T-helper 2 cell treated with Interferon-gamma antibody and Interleukin-4, amounts not matched to agents 100 ng/mL and 5 ng/mL, for 36 hours (primary cell): ENCODE data around the gene C19orf25. TPM values are rescaled to one million over a fixed set of nuclear protein-coding genes. Genes with fewer than 3 reads are reported as not detected.
"Not testable (repeated sequence)": the region's sequence is repeated elsewhere in the genome, so short reads cannot be mapped to it uniquely, and the experiment has no call there.

Source experiments
- intact Hi-C: fragments of 100-400 bp; cut with micrococcal nuclease; formaldehyde crosslinking; loops from one replicate; pipeline ENCODE4 v1.15.1; 2023
- total RNA-seq: library from RNA; stranded (reverse); gene quantifications from 2 replicates; pipeline ENCODE4 v1.2.3, GENCODE V29; 2022

C19orf25 gene
- total RNA-seq, 1 donor from 2014 or later: 43.3 TPM

- intact Hi-C loops: loop anchor here (1.0 to 5.0 kb wide), 4 partner anchors 23 to 236 kb away; partner anchors contain the start of genes FAM174C, PCSK4 and RPS15
Measured at GRCh38 chr19:1512671-1513498, 33.9 kb upstream of the C19orf25 start, which contains the start of gene ADAMTSL5. ADAMTSL5 (minus strand) TSS chr19:1513019; CDS start chr19:1510943, 2,076 bp downstream.

- intact Hi-C loops: loop anchor here (2.0 to 5.0 kb wide), 3 partner anchors 39 to 234 kb away; partner anchors contain the start of genes FAM174C and RPS15
Measured at GRCh38 chr19:1511318-1512317, 32.6 kb upstream of the C19orf25 start.

GRCh38 chr19:1510807-1511206 is 31.8 kb upstream of the C19orf25 start:
- intact Hi-C loops: loop anchor here (5.0 kb wide), 2 partner anchors 39 to 234 kb away; partner anchors contain the start of gene FAM174C

GRCh38 chr19:1510442-1510806 is 31.4 kb upstream of the C19orf25 start:
- intact Hi-C loops: loop anchor here (5.0 kb wide), 2 partner anchors 38 to 233 kb away; partner anchors contain the start of gene FAM174C

GRCh38 chr19:1509602-1510441 is 30.8 kb upstream of the C19orf25 start:
- intact Hi-C loops: loop anchor here (5.0 kb wide), 2 partner anchors 38 to 233 kb away; partner anchors contain the start of gene FAM174C

GRCh38 chr19:1508507-1508856 is 29.5 kb upstream of the C19orf25 start:
- intact Hi-C loops: no loop called here

- intact Hi-C loops: no loop called here
Measured at GRCh38 chr19:1507763-1508506, 28.9 kb upstream of the C19orf25 start.

GRCh38 chr19:1507192-1507660 is 28.2 kb upstream of the C19orf25 start:
- intact Hi-C loops: no loop called here

- intact Hi-C loops: no loop called here
Measured at GRCh38 chr19:1505991-1506881, 27.2 kb upstream of the C19orf25 start.

- intact Hi-C loops: no loop called here
Measured at GRCh38 chr19:1505012-1505411, 26.0 kb upstream of the C19orf25 start.

GRCh38 chr19:1503925-1504773 is 25.1 kb upstream of the C19orf25 start:
- intact Hi-C loops: no loop called here

- intact Hi-C loops: no loop called here
Measured at GRCh38 chr19:1503089-1503924, 24.3 kb upstream of the C19orf25 start.

GRCh38 chr19:1502433-1503088 is 23.5 kb upstream of the C19orf25 start:
- intact Hi-C loops: no loop called here

- intact Hi-C loops: no loop called here
Measured at GRCh38 chr19:1501200-1501595, 22.2 kb upstream of the C19orf25 start.

- intact Hi-C loops: not testable (repeated sequence)
Measured at GRCh38 chr19:1499231-1499630, 20.2 kb upstream of the C19orf25 start.

GRCh38 chr19:1497578-1498235 is 18.7 kb upstream of the C19orf25 start:
- intact Hi-C loops: no loop called here
